Muscle of back (tissue), 11 donors: ENCODE results near the gene EFCAB6. TPM values are rescaled to one million over a fixed set of nuclear protein-coding genes. Genes with fewer than 3 reads are reported as not detected.
A peak's percentile ranks its signal among the peaks of the same experiment; 100 is the strongest.

Experiments
- DNase-seq, 3 donors: peaks; one replicate each; pipeline versions ENCODE4 v3.0.0 to v3.0.0-alpha.2; 2013
- polyA plus RNA-seq, 10 donors: library from polyadenylated mRNA; unstranded; fragments of 120-200 nt; gene quantifications; one replicate each; pipeline ENCODE4 v1.2.1, GENCODE V29; 2013; ENCODE audit not compliant: insufficient read length in 10 of 10

Gene EFCAB6
- polyA plus RNA-seq, 10 donors, result 0.61 to 1.3 (median 0.80) TPM

- DNase-seq, result no peak
These were observed 19.7 kb upstream of the EFCAB6 start for GRCh38 chr22:43831561-43832392.

GRCh38 chr22:43830931-43831560 is 18.9 kb upstream of the EFCAB6 start:
- DNase-seq, result no peak

GRCh38 chr22:43829904-43830851 is 18.1 kb upstream of the EFCAB6 start:
- peak in 1 of 3 donors; percentile 59 for DNase-seq

- DNase-seq, result peak; percentile 76 to 83 (median 82)
These were observed 17.1 kb upstream of the EFCAB6 start for GRCh38 chr22:43828998-43829782.

- DNase-seq, result no peak
These were observed 16.6 kb upstream of the EFCAB6 start for GRCh38 chr22:43828725-43828997.

- no peak for DNase-seq
These were observed 16.0 kb upstream of the EFCAB6 start for GRCh38 chr22:43827926-43828724.

- DNase-seq, result no peak
These were observed 15.1 kb upstream of the EFCAB6 start for GRCh38 chr22:43827003-43827735.

- peak in 2 of 3 donors; percentile 51 to 59 for DNase-seq
These were observed 14.3 kb upstream of the EFCAB6 start for GRCh38 chr22:43826142-43827002.

GRCh38 chr22:43825651-43826050 is 13.5 kb upstream of the EFCAB6 start:
- DNase-seq, result peak in 1 of 3 donors; percentile 37

GRCh38 chr22:43824724-43825420 is 12.8 kb upstream of the EFCAB6 start:
- no peak for DNase-seq

GRCh38 chr22:43823911-43824665 is 12.0 kb upstream of the EFCAB6 start:
- DNase-seq, result no peak

GRCh38 chr22:43823353-43823908 is 11.3 kb upstream of the EFCAB6 start:
- no peak for DNase-seq

GRCh38 chr22:43821606-43822425 is 9.7 kb upstream of the EFCAB6 start:
- DNase-seq, result no peak

- DNase-seq, result no peak
These were observed 8.7 kb upstream of the EFCAB6 start for GRCh38 chr22:43820651-43821305.

- no peak for DNase-seq
These were observed 8.0 kb upstream of the EFCAB6 start for GRCh38 chr22:43819931-43820640.
